Astrocyte of the cerebellum (primary cell): ENCODE results near the gene LENEP.

Experiments used
- DNase-seq: peaks from one replicate; pipeline ENCODE4 v3.0.0-alpha.2; 2011; ENCODE audit warnings: low read depth
- H3K4me3 ChIP-seq: 2 replicates; pipeline ENCODE4 v1.5.1; 2011; ENCODE audit warnings: mild to moderate bottlenecking, low read depth, low read length, moderate library complexity
- CTCF ChIP-seq: IDR thresholded peaks from 2 replicates; pipeline ENCODE4 v1.5.1; 2012; ENCODE audit warnings: low read length, low read depth, moderate library complexity, mild to moderate bottlenecking; ENCODE audit errors: missing control alignments
- in situ Hi-C: cut with HindIII; loops from 2 replicates; pipeline ENCODE4 v1.10.0; 2017; ENCODE audit warnings: low sequenced_read_pairs

Gene LENEP

GRCh38 chr1:155011004-155011416 is 17.6 kb downstream of the LENEP start:
- no peak for TF ChIP-seq CTCF
- H3K4me3 ChIP-seq: no peak overlapping the region
- in situ Hi-C loops: loop anchor here (5.0 kb wide), 2 partner anchors 51 to 54 kb away; partner anchors contain the start of genes EFNA4 and PBXIP1
- no peak for DNase-seq

- no peak for DNase-seq
- in situ Hi-C loops: loop anchor here (5.0 kb wide), 2 partner anchors 51 to 54 kb away; partner anchors contain the start of genes EFNA4 and PBXIP1
Observed at GRCh38 chr1:155011437-155012025, 18.1 kb downstream of the LENEP start.

GRCh38 chr1:155012026-155012546 is 18.7 kb downstream of the LENEP start:
- no peak for TF ChIP-seq CTCF
- H3K4me3 ChIP-seq: no peak overlapping the region
- in situ Hi-C loops: loop anchor here (5.0 kb wide), 2 partner anchors 50 to 55 kb away; partner anchors contain the start of genes EFNA4 and PBXIP1
- no peak for DNase-seq

More at GRCh38 chr1:155011437-155012025, 18.1 kb downstream of the LENEP start:
- no peak for TF ChIP-seq CTCF
- H3K4me3 ChIP-seq: no peak overlapping the region

- H3K4me3 ChIP-seq: no peak overlapping the region
- DNase-seq: no peak
- in situ Hi-C loops: loop anchor here (5.0 kb wide), 2 partner anchors 49 to 56 kb away; partner anchors contain the start of genes EFNA4 and PBXIP1
- no peak for TF ChIP-seq CTCF
Observed at GRCh38 chr1:155012776-155013602, 19.6 kb downstream of the LENEP start.

- no peak for TF ChIP-seq CTCF
Observed at GRCh38 chr1:155013632-155014031, 20.2 kb downstream of the LENEP start.

GRCh38 chr1:155014709-155015508 is 21.5 kb downstream of the LENEP start:
- in situ Hi-C loops: loop anchor here (5.0 kb wide), 3 partner anchors 47 to 143 kb away; partner anchors contain the start of genes EFNA4, KCNN3 and PBXIP1
- no peak for TF ChIP-seq CTCF
- no peak for DNase-seq
- no peak overlapping the region for H3K4me3 ChIP-seq

More at GRCh38 chr1:155013632-155014031, 20.2 kb downstream of the LENEP start:
- in situ Hi-C loops: loop anchor here (5.0 kb wide), 2 partner anchors 49 to 56 kb away; partner anchors contain the start of genes EFNA4 and PBXIP1
- no peak for DNase-seq
- H3K4me3 ChIP-seq: no peak overlapping the region
